WERI-Rb-1 (cell line): ENCODE measurements around the gene POLE.
"Not testable (repeated sequence)": the region's sequence is repeated elsewhere in the genome, so short reads cannot be mapped to it uniquely, and the experiment has no call there.

ENCODE experiments used
- DNase-seq: peaks from one replicate; pipeline ENCODE4 v3.0.0-alpha.2; 2020
- H3K27ac ChIP-seq: fragments of 250-450 bp; sonication (Bioruptor Pico); 2 replicates; pipeline ENCODE4 v1.5.1; 2020; ENCODE audit warnings: mild to moderate bottlenecking, moderate library complexity
- H3K27me3 ChIP-seq: fragments of 250-450 bp; sonication (Bioruptor Pico); 2 replicates; pipeline ENCODE4 v1.5.1; 2021; ENCODE audit warnings: mild to moderate bottlenecking, low read depth, moderate library complexity; ENCODE audit not compliant: insufficient read depth, severe bottlenecking
- H3K36me3 ChIP-seq: fragments of 250-450 bp; sonication (Bioruptor Pico); 2 replicates; pipeline ENCODE4 v1.5.1; 2020; ENCODE audit warnings: mild to moderate bottlenecking, moderate library complexity
- H3K4me3 ChIP-seq: 2 replicates; pipeline ENCODE4 v1.5.1; 2011; ENCODE audit warnings: low read depth, mild to moderate bottlenecking, control low read depth, low read length
- H3K9me3 ChIP-seq: fragments of 250-450 bp; sonication (Bioruptor Pico); 2 replicates; pipeline ENCODE4 v1.5.1; 2021; ENCODE audit warnings: mild to moderate bottlenecking, moderate library complexity; ENCODE audit not compliant: severe bottlenecking
- CTCF ChIP-seq: IDR thresholded peaks from 2 replicates; pipeline ENCODE4 v1.5.1; 2011; ENCODE audit warnings: low read depth, mild to moderate bottlenecking, control low read depth, inconsistent platforms, low read length

POLE gene

GRCh38 chr12:132602572-132603239 lies 84.4 kb downstream of the POLE start:
- no peaks in the 10 kb centered on the region for H3K9me3 ChIP-seq
- no peaks in the 10 kb centered on the region for H3K36me3 ChIP-seq
- no peaks in the 10 kb centered on the region for H3K27me3 ChIP-seq
- no peak overlapping the region for H3K4me3 ChIP-seq
- peak overlapping the region; percentile 16; the same call in 1 of the 2 replicates for H3K27ac ChIP-seq
- no peak for TF ChIP-seq CTCF
- DNase-seq = peak; percentile 57

GRCh38 chr12:132601171-132601883 lies 85.8 kb downstream of the POLE start:
- no peak overlapping the region for H3K4me3 ChIP-seq
- no peak for DNase-seq
- no peak overlapping the region for H3K27ac ChIP-seq
- no peaks in the 10 kb centered on the region for H3K27me3 ChIP-seq
- no peaks in the 10 kb centered on the region for H3K36me3 ChIP-seq
- H3K9me3 ChIP-seq = no peaks in the 10 kb centered on the region
- no peak for TF ChIP-seq CTCF

GRCh38 chr12:132600048-132601032 lies 86.8 kb downstream of the POLE start:
- no peaks in the 10 kb centered on the region for H3K27me3 ChIP-seq
- TF ChIP-seq CTCF = peak; percentile 90
- H3K4me3 ChIP-seq = peak overlapping the region; percentile 27; the same call in 1 of the 2 replicates
- no peaks in the 10 kb centered on the region for H3K9me3 ChIP-seq
- no peak overlapping the region for H3K27ac ChIP-seq
- H3K36me3 ChIP-seq = no peaks in the 10 kb centered on the region
- peak; percentile 82 for DNase-seq

GRCh38 chr12:132599502-132599901 lies 87.6 kb downstream of the POLE start:
- not testable (repeated sequence) for DNase-seq, H3K27me3 ChIP-seq, H3K36me3 ChIP-seq, H3K9me3 ChIP-seq, H3K4me3 ChIP-seq, H3K27ac ChIP-seq

GRCh38 chr12:132597333-132598316 lies 89.5 kb downstream of the POLE start:
- peak overlapping the region; percentile 5 for H3K4me3 ChIP-seq
- no peaks in the 10 kb centered on the region for H3K36me3 ChIP-seq
- no peaks in the 10 kb centered on the region for H3K9me3 ChIP-seq
- no peak overlapping the region for H3K27ac ChIP-seq
- TF ChIP-seq CTCF = no peak
- H3K27me3 ChIP-seq = no peaks in the 10 kb centered on the region
- peak; percentile 56 for DNase-seq
